ENCODE data around the gene KRTCAP2.
"Not testable (repeated sequence)": the region's sequence is repeated elsewhere in the genome, so short reads cannot be mapped to it uniquely, and the experiment has no call there.

Gene KRTCAP2

GRCh38 chr1:155173478-155174323 is 597 bp upstream of the KRTCAP2 start, which contains the start of gene TRIM46:
Gene TRIM46 (plus strand): TSS chr1:155173849. CDS start chr1:155173967, 118 bp downstream.
- no peaks in the 10 kb centered on the region for H3K9me3 Mint-ChIP-seq
- peak; percentile 77 for DNase-seq
- peaks cover 63% of the 10 kb centered on the region for H3K4me1 Mint-ChIP-seq
- peaks cover 48% of the 10 kb centered on the region for H3K36me3 Mint-ChIP-seq
- peak within 1 kb of the TSS; percentile 98 for H3K27ac Mint-ChIP-seq
- peaks cover 4% of the 10 kb centered on the region for H3K27me3 Mint-ChIP-seq
- peak within 1 kb of the TSS; percentile 97 for H3K4me3 Mint-ChIP-seq
- CTCF ChIA-PET, result interaction anchor here (0.8 to 13.8 kb wide), 20 partner anchors 9 to 200 kb away, joined by 3 to 226 read pairs (median 6); partner anchors contain the start of genes CKS1B, DPM3, MTX1 and SLC50A1

GRCh38 chr1:155171836-155172731 is 1.0 kb downstream of the KRTCAP2 start:
- CTCF ChIA-PET, result interaction anchor here (0.6 to 13.8 kb wide), 19 partner anchors 9 to 198 kb away, joined by 3 to 226 read pairs (median 4); partner anchors contain the start of genes CKS1B, EFNA4, MTX1 and THBS3
- peak overlapping the region; percentile 98 for H3K27ac Mint-ChIP-seq

DNA sequence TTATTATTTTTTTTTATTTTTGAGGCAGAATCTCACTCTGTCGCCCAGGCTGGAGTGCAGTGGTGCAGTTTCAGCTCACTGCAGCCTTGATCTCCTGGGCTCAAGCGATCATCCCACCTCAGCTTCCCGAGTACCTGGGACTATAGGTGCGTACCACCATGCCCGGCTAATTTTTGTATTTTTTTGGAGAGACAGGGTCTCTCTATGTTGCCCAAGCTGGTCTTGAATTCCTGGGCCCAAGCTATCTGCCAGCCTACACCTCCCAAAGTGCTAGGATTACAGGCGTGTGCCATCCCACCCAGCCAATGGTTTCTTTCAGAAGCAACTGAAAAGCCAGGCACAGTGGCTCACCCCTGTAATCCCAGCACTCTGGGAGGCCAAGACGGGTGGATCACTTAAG is 2.3 kb downstream of the KRTCAP2 start:
- no peak for DNase-seq
- Mint-ChIP-seq H3K4me1 (peaks cover 58% of the 10 kb centered on the region), H3K4me3 (no peak overlapping the region), H3K9me3 (no peaks in the 10 kb centered on the region), H3K27ac (peak overlapping the region; percentile 28), H3K27me3 (peaks cover 23% of the 10 kb centered on the region), H3K36me3 (peaks cover 30% of the 10 kb centered on the region)
- CTCF ChIA-PET, result interaction anchor here (1.0 to 13.8 kb wide), 4 partner anchors 74 to 111 kb away, joined by 4 to 226 read pairs (median 57); no protein-coding TSS in a partner anchor

More at GRCh38 chr1:155171836-155172731, 1.0 kb downstream of the KRTCAP2 start:
- H3K4me3 Mint-ChIP-seq, result peak overlapping the region; percentile 97
- peaks cover 10% of the 10 kb centered on the region for H3K27me3 Mint-ChIP-seq
- H3K4me1 Mint-ChIP-seq, result peaks cover 67% of the 10 kb centered on the region
- no peaks in the 10 kb centered on the region for H3K9me3 Mint-ChIP-seq
- H3K36me3 Mint-ChIP-seq, result peaks cover 39% of the 10 kb centered on the region
- no peak for DNase-seq

DNA sequence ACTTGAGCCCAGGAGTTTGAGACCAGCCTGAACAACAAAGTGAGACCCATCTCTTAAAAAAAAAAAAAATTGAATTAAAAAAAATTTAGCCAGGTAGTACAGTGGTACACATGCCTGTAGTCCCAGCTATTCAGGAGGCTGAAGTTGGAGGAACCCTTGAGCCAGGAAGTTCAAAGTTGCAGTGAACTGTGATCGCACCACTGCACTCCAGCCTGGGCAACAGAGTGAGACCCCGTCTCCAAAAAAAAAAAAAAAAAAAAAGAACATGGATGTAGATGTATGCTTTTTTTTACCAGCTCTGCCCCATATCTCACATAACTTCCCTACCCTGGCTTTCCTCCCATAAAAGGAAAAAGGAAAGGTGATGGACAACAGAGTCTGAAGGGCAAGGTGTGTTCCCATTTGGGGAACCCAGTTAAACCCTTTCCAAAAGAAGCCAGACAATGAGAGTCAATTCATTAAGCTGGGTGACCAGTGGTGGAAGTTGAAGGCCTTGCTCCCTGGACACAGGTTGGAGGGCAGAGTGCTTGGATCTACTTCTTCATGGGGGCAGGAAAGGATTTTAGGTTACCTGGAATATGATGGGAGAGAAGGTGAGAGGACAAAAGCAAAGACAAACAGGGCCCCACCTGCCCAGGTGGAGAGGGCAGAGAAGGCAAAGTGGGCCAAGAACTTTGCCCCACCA is 2.9 kb downstream of the KRTCAP2 start:
- Mint-ChIP-seq H3K4me1 (peaks cover 52% of the 10 kb centered on the region), H3K36me3 (peaks cover 30% of the 10 kb centered on the region), H3K4me3 (no peak overlapping the region), H3K27me3 (peaks cover 25% of the 10 kb centered on the region), H3K27ac (peak overlapping the region; percentile 2), H3K9me3 (no peaks in the 10 kb centered on the region)
- CTCF ChIA-PET, result interaction anchor here (0.6 to 13.8 kb wide), 7 partner anchors 73 to 660 kb away, joined by 3 to 226 read pairs (median 29); no protein-coding TSS in a partner anchor
- DNase-seq, result no peak

DNA sequence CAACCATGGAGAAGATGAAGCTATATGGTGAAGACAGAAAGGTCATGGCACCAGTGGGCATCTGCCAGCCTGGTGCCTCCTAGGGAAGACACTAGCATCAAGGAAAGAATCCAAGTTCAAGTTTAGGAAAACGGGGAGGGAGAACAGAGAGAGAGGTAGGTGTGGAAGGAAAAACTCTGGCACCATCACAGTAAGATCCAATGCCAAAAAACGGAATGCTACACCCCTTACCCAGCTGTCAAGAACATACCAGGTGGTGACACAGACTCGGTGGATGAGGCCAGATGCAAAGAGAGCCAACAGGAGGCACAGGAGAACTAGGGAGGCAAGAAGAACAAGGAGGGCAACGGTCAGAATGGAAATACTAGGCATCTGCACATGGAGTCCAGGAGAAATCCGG is 3.6 kb downstream of the KRTCAP2 start:
- H3K9me3 Mint-ChIP-seq, result no peaks in the 10 kb centered on the region
- CTCF ChIA-PET, result interaction anchor here (0.6 to 13.8 kb wide), 5 partner anchors 72 to 248 kb away, joined by 4 to 226 read pairs (median 32); no protein-coding TSS in a partner anchor
- no peak overlapping the region for H3K27ac Mint-ChIP-seq

DNA sequence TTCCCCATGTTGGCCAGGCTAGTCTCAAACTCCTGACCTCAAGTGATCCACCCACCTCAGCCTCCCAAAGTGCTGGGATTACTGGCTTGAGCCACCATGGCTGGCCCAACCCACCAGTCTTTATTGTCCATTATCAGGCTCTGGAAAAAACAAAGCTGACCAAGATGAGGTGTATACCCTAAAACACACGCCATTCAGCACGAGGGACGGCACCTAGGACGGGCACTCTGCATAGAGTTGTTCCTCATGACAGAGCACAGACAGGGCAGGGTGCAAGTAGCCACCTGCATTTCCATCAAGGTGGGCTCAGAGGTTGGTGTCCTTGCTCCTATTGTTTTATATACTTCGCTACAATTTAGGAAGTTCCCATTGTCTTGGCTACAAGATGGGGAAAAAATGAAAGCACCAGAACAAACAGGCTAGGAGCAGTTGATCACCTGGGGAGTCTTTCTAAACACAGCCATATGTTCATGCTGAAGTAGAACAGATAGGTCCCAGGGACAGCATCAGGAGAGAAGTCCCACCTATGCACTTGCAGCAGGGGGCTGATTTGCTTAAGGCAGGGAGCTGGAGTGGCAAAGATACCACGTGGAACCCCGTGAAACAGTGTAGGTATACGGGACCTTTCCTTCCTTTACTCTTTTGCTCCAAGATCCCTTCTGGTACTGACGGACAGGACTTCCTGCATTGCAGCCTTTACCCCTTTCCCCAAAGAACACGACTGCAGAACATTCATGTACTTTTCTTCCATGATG is 4.5 kb downstream of the KRTCAP2 start:
- H3K4me3 Mint-ChIP-seq, result no peak overlapping the region

More for the DNA sequence above, 3.6 kb downstream of the KRTCAP2 start:
- Mint-ChIP-seq H3K36me3 (peaks cover 30% of the 10 kb centered on the region), H3K4me3 (no peak overlapping the region), H3K4me1 (peaks cover 46% of the 10 kb centered on the region), H3K27me3 (peaks cover 25% of the 10 kb centered on the region)
- no peak for DNase-seq

GRCh38 chr1:155168105-155168445 is 5.0 kb downstream of the KRTCAP2 start:
- not testable (repeated sequence) for H3K27ac Mint-ChIP-seq, H3K4me3 Mint-ChIP-seq, H3K9me3 Mint-ChIP-seq, DNase-seq
- Mint-ChIP-seq H3K4me1 (peaks cover 34% of the 10 kb centered on the region), H3K27me3 (peaks cover 22% of the 10 kb centered on the region), H3K36me3 (peaks cover 26% of the 10 kb centered on the region)
- CTCF ChIA-PET, result interaction anchor here (0.8 to 13.8 kb wide), 18 partner anchors 14 to 123 kb away, joined by 3 to 226 read pairs (median 5); partner anchors contain the start of gene EFNA3

More for the DNA sequence above, 4.5 kb downstream of the KRTCAP2 start:
- peaks cover 25% of the 10 kb centered on the region for H3K27me3 Mint-ChIP-seq
- H3K36me3 Mint-ChIP-seq, result peaks cover 30% of the 10 kb centered on the region
- H3K4me1 Mint-ChIP-seq, result peaks cover 40% of the 10 kb centered on the region
- CTCF ChIA-PET, result interaction anchor here (0.9 to 13.8 kb wide), 15 partner anchors 15 to 123 kb away, joined by 3 to 226 read pairs (median 6); partner anchors contain the start of gene EFNA3
- H3K9me3 Mint-ChIP-seq, result no peaks in the 10 kb centered on the region
- no peak for DNase-seq
- H3K27ac Mint-ChIP-seq, result no peak overlapping the region

DNA sequence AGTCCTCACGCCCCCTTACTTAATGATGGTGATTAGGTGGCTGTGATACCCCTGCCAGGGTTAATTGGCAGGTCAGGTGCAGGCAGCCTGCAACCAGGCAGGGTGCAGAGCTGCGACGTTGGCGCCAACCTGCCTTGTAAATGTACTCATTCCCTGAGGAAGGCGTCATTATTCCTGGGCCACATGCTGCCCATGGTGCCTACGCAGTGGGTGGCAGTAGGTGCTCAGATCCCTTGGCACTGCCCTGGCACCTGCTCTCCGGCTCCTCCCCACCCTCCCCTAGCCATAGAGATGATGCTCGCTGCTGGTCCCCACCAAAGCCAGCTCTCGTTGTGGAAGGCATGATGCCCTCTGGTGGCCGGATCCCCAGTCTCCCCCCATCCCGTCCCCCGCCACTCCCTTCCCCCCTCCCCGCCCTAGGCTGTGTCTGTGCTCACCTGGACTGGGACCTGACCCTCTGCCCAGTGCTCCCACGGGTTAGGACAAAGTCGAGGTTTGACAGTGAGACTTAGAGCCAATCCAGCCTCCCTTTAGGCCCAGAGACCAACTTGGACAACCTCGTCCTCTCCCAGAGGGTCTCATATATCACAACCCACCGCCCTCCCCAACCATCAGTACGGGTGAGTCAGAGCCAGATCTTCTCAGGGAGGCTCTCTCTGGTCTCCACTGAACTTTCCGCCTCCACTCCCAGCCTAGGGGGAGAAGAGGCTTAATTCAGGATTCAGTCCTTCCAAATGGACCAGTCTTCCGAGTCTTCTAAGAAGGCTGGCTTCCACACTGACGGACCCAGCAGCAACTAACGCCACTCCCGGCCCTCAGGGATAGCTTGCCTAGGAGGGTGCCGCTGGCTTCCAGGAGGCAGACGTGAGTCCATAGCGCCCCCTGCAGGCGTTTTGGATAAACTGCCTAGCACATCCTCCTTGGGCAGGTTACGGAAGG is 5.7 kb downstream of the KRTCAP2 start:
- peak overlapping the region; percentile 12 for H3K4me3 Mint-ChIP-seq
- no peak overlapping the region for H3K27ac Mint-ChIP-seq
- H3K36me3 Mint-ChIP-seq, result peaks cover 24% of the 10 kb centered on the region
- DNase-seq, result peak; percentile 93
- peaks cover 31% of the 10 kb centered on the region for H3K4me1 Mint-ChIP-seq
- H3K9me3 Mint-ChIP-seq, result no peaks in the 10 kb centered on the region
- H3K27me3 Mint-ChIP-seq, result peaks cover 21% of the 10 kb centered on the region
- CTCF ChIA-PET, result interaction anchor here (0.6 to 13.8 kb wide), 22 partner anchors 13 to 658 kb away, joined by 3 to 226 read pairs (median 4); partner anchors contain the start of genes EFNA3 and SLC50A1

DNA sequence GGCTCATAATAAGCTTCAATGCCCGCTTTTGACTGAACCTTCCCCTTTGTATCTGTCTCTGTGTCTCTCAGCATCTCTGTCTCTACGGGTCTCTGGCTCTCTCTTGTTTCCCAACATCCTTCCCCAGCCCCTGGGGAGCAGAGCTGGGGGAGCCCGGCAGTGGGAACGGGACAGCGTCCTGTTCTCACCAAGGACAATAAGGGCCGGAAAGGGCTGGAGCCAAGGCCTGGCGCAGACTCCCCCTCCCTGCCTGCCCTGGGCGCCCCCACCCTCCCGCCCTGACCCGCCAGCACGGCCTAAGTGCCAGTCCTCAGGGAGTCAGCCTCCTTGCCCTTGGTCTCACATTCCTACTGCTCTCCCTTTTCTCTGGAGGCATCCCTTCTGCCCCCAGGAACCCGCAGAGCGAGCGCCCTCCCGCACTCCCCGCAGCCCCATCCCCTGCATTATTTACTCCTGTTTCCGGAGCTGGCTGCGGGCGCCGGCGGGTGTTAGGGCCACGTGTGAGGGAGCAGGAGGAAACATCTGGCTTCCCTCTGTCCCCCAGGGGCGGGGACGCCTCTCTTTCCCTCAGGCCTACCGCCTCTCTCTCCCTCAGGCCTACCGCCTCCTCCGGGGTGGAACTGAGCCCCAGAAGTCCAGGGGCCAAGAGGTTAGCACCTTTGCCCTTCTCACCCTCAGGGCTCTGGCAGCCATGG is 6.5 kb downstream of the KRTCAP2 start:
- peaks cover 21% of the 10 kb centered on the region for H3K27me3 Mint-ChIP-seq
- DNase-seq, result no peak
- no peak overlapping the region for H3K27ac Mint-ChIP-seq
- H3K36me3 Mint-ChIP-seq, result peaks cover 18% of the 10 kb centered on the region
- CTCF ChIA-PET, result interaction anchor here (0.8 to 13.8 kb wide), 13 partner anchors 20 to 122 kb away, joined by 3 to 226 read pairs (median 7); partner anchors contain the start of gene SLC50A1
- no peaks in the 10 kb centered on the region for H3K9me3 Mint-ChIP-seq
- no peak overlapping the region for H3K4me3 Mint-ChIP-seq
- H3K4me1 Mint-ChIP-seq, result peaks cover 23% of the 10 kb centered on the region

DNA sequence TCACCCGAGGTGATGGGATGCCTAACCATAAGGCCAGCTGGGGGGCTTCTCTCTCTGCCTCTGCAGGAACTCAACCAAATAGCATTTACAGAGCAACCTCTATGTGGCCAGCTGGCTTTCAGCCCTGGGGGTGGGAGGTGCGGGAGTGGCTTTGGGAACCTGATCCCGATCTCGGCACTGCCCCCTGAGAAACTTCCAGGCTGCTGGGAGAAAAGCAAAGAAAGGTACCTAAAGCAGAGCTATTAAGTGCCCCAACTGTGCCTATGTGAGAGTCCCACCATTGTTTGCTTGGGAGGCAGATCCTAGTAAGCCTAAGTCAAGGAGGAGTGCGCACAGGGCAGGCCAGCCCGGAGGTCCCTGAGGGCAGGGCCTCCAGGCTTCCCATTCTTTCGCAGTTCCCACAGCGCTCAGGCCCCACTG is 7.0 kb downstream of the KRTCAP2 start:
- peaks cover 15% of the 10 kb centered on the region for H3K36me3 Mint-ChIP-seq
- DNase-seq, result no peak
- CTCF ChIA-PET, result interaction anchor here (0.8 to 13.8 kb wide), 6 partner anchors 20 to 80 kb away, joined by 3 to 226 read pairs (median 19); partner anchors contain the start of gene SLC50A1
- H3K4me1 Mint-ChIP-seq, result peaks cover 17% of the 10 kb centered on the region
- no peaks in the 10 kb centered on the region for H3K9me3 Mint-ChIP-seq
- H3K4me3 Mint-ChIP-seq, result no peak overlapping the region
- peaks cover 21% of the 10 kb centered on the region for H3K27me3 Mint-ChIP-seq
- no peak overlapping the region for H3K27ac Mint-ChIP-seq

- Mint-ChIP-seq H3K27me3 (peaks cover 25% of the 10 kb centered on the region), H3K4me1 (peaks cover 15% of the 10 kb centered on the region)
- DNase-seq, H3K9me3 Mint-ChIP-seq, H3K36me3 Mint-ChIP-seq, H3K4me3 Mint-ChIP-seq, H3K27ac Mint-ChIP-seq: not testable (repeated sequence)
- CTCF ChIA-PET, result interaction anchor here (1.1 to 13.8 kb wide), 3 partner anchors 8 to 74 kb away, joined by 3 to 226 read pairs (median 3); partner anchors contain the start of gene KRTCAP2
Observed at GRCh38 chr1:155164625-155165024, 8.5 kb downstream of the KRTCAP2 start.
